HG02852 (cell line): ENCODE measurements around the gene ACSL1.
"Not testable (repeated sequence)": the region's sequence is repeated elsewhere in the genome, so short reads cannot be mapped to it uniquely, and the experiment has no call there.

Experiments
- ATAC-seq: cut with Tn5 transposase; IDR thresholded peaks from one replicate; pipeline ENCODE4 v1.9.1; 2021; ENCODE audit warnings: mild to moderate bottlenecking, moderate library complexity; ENCODE audit not compliant: unreplicated experiment

ACSL1 gene

GRCh38 chr4:184844742-184845141, 19.0 kb upstream of the ACSL1 start:
- no peak for ATAC-seq

- ATAC-seq = no peak
Observed at GRCh38 chr4:184843984-184844554, 18.3 kb upstream of the ACSL1 start.

- not testable (repeated sequence) for ATAC-seq
Observed at GRCh38 chr4:184839075-184839399, 13.3 kb upstream of the ACSL1 start.

- no peak for ATAC-seq
Observed at GRCh38 chr4:184838249-184839074, 12.7 kb upstream of the ACSL1 start.

GRCh38 chr4:184836613-184837012, 10.8 kb upstream of the ACSL1 start:
- ATAC-seq = no peak

- no peak for ATAC-seq
Observed at GRCh38 chr4:184833046-184833838, 7.5 kb upstream of the ACSL1 start.

- no peak for ATAC-seq
Observed at GRCh38 chr4:184831153-184831552, 5.4 kb upstream of the ACSL1 start.

GRCh38 chr4:184826691-184827270, 1.0 kb upstream of the ACSL1 start:
- peak; percentile 1 for ATAC-seq

- peak; percentile 30 for ATAC-seq
Observed at GRCh38 chr4:184825141-184825895, 450 bp downstream of the ACSL1 start.

GRCh38 chr4:184824776-184825084, 1.0 kb downstream of the ACSL1 start:
- ATAC-seq = no peak

GRCh38 chr4:184824081-184824775, 1.5 kb downstream of the ACSL1 start:
- ATAC-seq = no peak

GRCh38 chr4:184823014-184823413, 2.8 kb downstream of the ACSL1 start:
- no peak for ATAC-seq

- no peak for ATAC-seq
Observed at GRCh38 chr4:184822356-184822755, 3.4 kb downstream of the ACSL1 start.

- ATAC-seq = no peak
Observed at GRCh38 chr4:184821242-184821641, 4.5 kb downstream of the ACSL1 start.

GRCh38 chr4:184819786-184820185, 6.0 kb downstream of the ACSL1 start:
- ATAC-seq = no peak

GRCh38 chr4:184818216-184818564, 7.6 kb downstream of the ACSL1 start:
- ATAC-seq = peak; percentile 50

GRCh38 chr4:184817494-184818215, 8.1 kb downstream of the ACSL1 start:
- ATAC-seq = no peak

- no peak for ATAC-seq
Observed at GRCh38 chr4:184816962-184817361, 8.8 kb downstream of the ACSL1 start.

GRCh38 chr4:184815046-184815877, 10.5 kb downstream of the ACSL1 start:
- ATAC-seq = peak; percentile 75
